Prostate gland (tissue), 1 donor: ENCODE measurements around the gene JMJD1C.

Experiments used
- POLR2A ChIP-seq: fragments of 450-650 bp; IDR thresholded peaks from one replicate; pipeline ENCODE4 v1.6.1; 2016; ENCODE audit warnings: antibody characterized with exemption, mild to moderate bottlenecking
- POLR2AphosphoS5 ChIP-seq: sonication (generic); formaldehyde crosslinking; IDR thresholded peaks from one replicate; pipeline ENCODE4 v1.6.1; 2017; ENCODE audit warnings: antibody characterized with exemption

- no peak for TF ChIP-seq POLR2A
- no peak for TF ChIP-seq POLR2AphosphoS5
These were observed 246.0 kb downstream of the JMJD1C start for GRCh38 chr10:63219749-63220148.
